GM23248 (cell line): ENCODE results near the gene COL12A1. TPM values are rescaled to one million over a fixed set of nuclear protein-coding genes. Genes with fewer than 3 reads are reported as not detected.

Experiments used
- DNase-seq: peaks from one replicate; pipeline ENCODE4 v3.0.0-alpha.2; 2015
- H2AFZ ChIP-seq: fragments of 200-600 bp; sonication (generic); 2 replicates; pipeline ENCODE4 v1.6.1; 2016; ENCODE audit warnings: antibody characterized with exemption
- H3F3A ChIP-seq: fragments of 200-600 bp; sonication (generic); 2 replicates; pipeline ENCODE4 v1.6.1; 2016; ENCODE audit warnings: mild to moderate bottlenecking, antibody characterized with exemption, mixed run types; ENCODE audit not compliant: insufficient read depth
- H3K27ac ChIP-seq: fragments of 200-600 bp; sonication (generic); 2 replicates; pipeline ENCODE4 v1.5.1; 2016; ENCODE audit warnings: mild to moderate bottlenecking
- H3K27me3 ChIP-seq: fragments of 200-600 bp; sonication (generic); replicated peaks from 2 replicates; pipeline ENCODE4 v1.6.1; 2016; ENCODE audit warnings: mild to moderate bottlenecking; ENCODE audit not compliant: insufficient read depth
- H3K36me3 ChIP-seq: fragments of 200-600 bp; sonication (generic); 2 replicates; pipeline ENCODE4 v1.6.1; 2016; ENCODE audit warnings: low read depth, mild to moderate bottlenecking
- H3K4me1 ChIP-seq: fragments of 200-600 bp; sonication (generic); 2 replicates; pipeline ENCODE4 v1.6.1; 2016; ENCODE audit warnings: mild to moderate bottlenecking; ENCODE audit not compliant: insufficient read depth
- H3K4me2 ChIP-seq: fragments of 200-600 bp; sonication (generic); one replicate; pipeline ENCODE4 v1.6.1; 2016; ENCODE audit warnings: mild to moderate bottlenecking; ENCODE audit not compliant: unreplicated experiment
- H3K4me3 ChIP-seq: fragments of 200-600 bp; sonication (generic); 2 replicates; pipeline ENCODE4 v1.5.1; 2016; ENCODE audit warnings: mild to moderate bottlenecking
- H3K79me2 ChIP-seq: fragments of 200-600 bp; sonication (generic); 2 replicates; pipeline ENCODE4 v1.6.1; 2016; ENCODE audit warnings: mild to moderate bottlenecking; ENCODE audit not compliant: insufficient read depth
- H3K9ac ChIP-seq: fragments of 200-600 bp; sonication (generic); 2 replicates; pipeline ENCODE4 v1.6.1; 2016; ENCODE audit warnings: mild to moderate bottlenecking
- H3K9me2 ChIP-seq: fragments of 200-600 bp; sonication (generic); 2 replicates; pipeline ENCODE4 v1.6.1; 2016; ENCODE audit warnings: mixed run types, mild to moderate bottlenecking, moderate library complexity; ENCODE audit not compliant: insufficient read depth
- H3K9me3 ChIP-seq: fragments of 200-600 bp; sonication (generic); one replicate; pipeline ENCODE4 v1.6.1; 2017; ENCODE audit warnings: low read depth
- H4K20me1 ChIP-seq: fragments of 200-600 bp; sonication (generic); 2 replicates; pipeline ENCODE4 v1.6.0; 2016; ENCODE audit not compliant: insufficient read depth
- EZH2 ChIP-seq: fragments of 200-600 bp; sonication (generic); IDR thresholded peaks from 2 replicates; pipeline ENCODE4 v1.6.1; 2018; ENCODE audit warnings: antibody characterized with exemption, mild to moderate bottlenecking; ENCODE audit not compliant: insufficient read depth, poor library complexity, severe bottlenecking
- EZH2phosphoT487 ChIP-seq: fragments of 200-600 bp; sonication (generic); IDR thresholded peaks from 2 replicates; pipeline ENCODE4 v1.6.1; 2018; ENCODE audit warnings: antibody characterized with exemption, moderate library complexity, mild to moderate bottlenecking, low read depth; ENCODE audit not compliant: insufficient read depth
- WGBS, 2 experiments: methylation state at CpG; one replicate each; pipeline ENCODE4 v1.1.6; 2015 to 2017; ENCODE audit warnings: low lambda C conversion rate in 2 of 2, low coverage in 1 of 2; ENCODE audit errors: missing lambda C conversion rate in 2 of 2; 5-methylcytosine and 5-hydroxymethylcytosine counted together
- in situ Hi-C: fragments of 300-500 bp; cut with MboI; formaldehyde crosslinking; loops from 2 replicates; pipeline ENCODE4 v1.15.0; 2020
- polyA plus RNA-seq: library from polyadenylated mRNA; unstranded; fragments of >200 nt; fragmentation: Nextera tagmentation; extraction: Ambion mirVana; gene quantifications from 2 replicates; pipeline ENCODE4 v1.2.1, GENCODE V29; 2016
- total RNA-seq: library from RNA; depleted of rRNA; stranded (reverse); fragments of >200 nt; shearing (Covaris generic); gene quantifications from 2 replicates; pipeline ENCODE4 v1.2.3, GENCODE V29; 2014

Gene COL12A1
- total and polyA plus RNA-seq, 2 experiments from 2014 or later, result 253 to 1,033 TPM

GRCh38 chr6:75223428-75223827 lies 17.6 kb upstream of the COL12A1 start:
- DNase-seq, result peak; percentile 43
- no peaks in the 10 kb centered on the region for H3K9me2 ChIP-seq
- H3K36me3 ChIP-seq, result no peaks in the 10 kb centered on the region
- peak overlapping the region; percentile 16; the same call in 1 of the 2 replicates for H3K9ac ChIP-seq
- 2 to 4% methylated on average over 2 of the region's 2 CpGs for WGBS, 2 experiments
- H3K4me3 ChIP-seq, result no peak overlapping the region
- H3K4me2 ChIP-seq, result peak overlapping the region; percentile 25
- no peaks in the 10 kb centered on the region for H3K9me3 ChIP-seq
- no peaks in the 10 kb centered on the region for H3K27me3 ChIP-seq
- H3K27ac ChIP-seq, result no peak overlapping the region
- peaks cover 12% of the 10 kb centered on the region; the same call in 1 of the 2 replicates for H3F3A ChIP-seq
- peak overlapping the region; percentile 35 for H2AFZ ChIP-seq
- peaks cover 30% of the 10 kb centered on the region for H3K4me1 ChIP-seq
- no peaks in the 10 kb centered on the region for H3K79me2 ChIP-seq
- no peaks in the 10 kb centered on the region for H4K20me1 ChIP-seq
- TF ChIP-seq EZH2, result no peak
- no peak for TF ChIP-seq EZH2phosphoT487
- in situ Hi-C loops, result loop anchor here (25.0 kb wide), 3 partner anchors 811 to 1486 kb away; no protein-coding TSS in a partner anchor

- no peak for TF ChIP-seq EZH2
- TF ChIP-seq EZH2phosphoT487, result no peak
- in situ Hi-C loops, result loop anchor here (25.0 kb wide), 3 partner anchors 810 to 1485 kb away; no protein-coding TSS in a partner anchor
- H3K36me3 ChIP-seq, result no peaks in the 10 kb centered on the region
Measured at GRCh38 chr6:75222261-75222660, 16.4 kb upstream of the COL12A1 start.

GRCh38 chr6:75221116-75221515 lies 15.3 kb upstream of the COL12A1 start:
- peaks cover 26% of the 10 kb centered on the region for H3F3A ChIP-seq
- no peaks in the 10 kb centered on the region for H3K79me2 ChIP-seq
- 81 to 86% methylated on average over 4 of the region's 4 CpGs for WGBS, 2 experiments
- H4K20me1 ChIP-seq, result no peaks in the 10 kb centered on the region
- TF ChIP-seq EZH2 (no peak), EZH2phosphoT487 (no peak)
- no peak overlapping the region for H2AFZ ChIP-seq
- H3K4me3 ChIP-seq, result no peak overlapping the region
- no peak overlapping the region for H3K4me2 ChIP-seq
- H3K27me3 ChIP-seq, result no peaks in the 10 kb centered on the region
- DNase-seq, result no peak
- no peaks in the 10 kb centered on the region for H3K9me3 ChIP-seq
- no peak overlapping the region for H3K27ac ChIP-seq
- no peaks in the 10 kb centered on the region for H3K9me2 ChIP-seq
- H3K4me1 ChIP-seq, result peaks cover 46% of the 10 kb centered on the region
- no peaks in the 10 kb centered on the region for H3K36me3 ChIP-seq
- no peak overlapping the region for H3K9ac ChIP-seq
- in situ Hi-C loops, result loop anchor here (25.0 kb wide), 3 partner anchors 809 to 1484 kb away; no protein-coding TSS in a partner anchor

More at GRCh38 chr6:75222261-75222660, 16.4 kb upstream of the COL12A1 start:
- Histone ChIP-seq H3K4me2 (no peak overlapping the region), H4K20me1 (no peaks in the 10 kb centered on the region), H3K27ac (no peak overlapping the region), H3K27me3 (no peaks in the 10 kb centered on the region), H3K4me1 (peaks cover 39% of the 10 kb centered on the region), H3K79me2 (no peaks in the 10 kb centered on the region), H3K4me3 (no peak overlapping the region), H3K9ac (no peak overlapping the region), H3K9me3 (no peaks in the 10 kb centered on the region), H3K9me2 (no peaks in the 10 kb centered on the region), H2AFZ (peak overlapping the region; percentile 35; the same call in 1 of the 2 replicates), H3F3A (peaks cover 17% of the 10 kb centered on the region)
- DNase-seq, result no peak

GRCh38 chr6:75220357-75220756 lies 14.5 kb upstream of the COL12A1 start:
- in situ Hi-C loops, result loop anchor here (25.0 kb wide), 3 partner anchors 808 to 1483 kb away; no protein-coding TSS in a partner anchor
- peak; percentile 75 for DNase-seq

More at GRCh38 chr6:75220357-75220756, 14.5 kb upstream of the COL12A1 start:
- no peaks in the 10 kb centered on the region for H3K9me3 ChIP-seq
- H3F3A ChIP-seq, result peaks cover 26% of the 10 kb centered on the region
- 18 to 19% methylated on average over 1 of the region's 1 CpG for WGBS, 2 experiments
- H3K4me1 ChIP-seq, result peaks cover 46% of the 10 kb centered on the region
- H3K36me3 ChIP-seq, result no peaks in the 10 kb centered on the region
- TF ChIP-seq EZH2phosphoT487, result no peak
- TF ChIP-seq EZH2, result no peak
- H3K27ac ChIP-seq, result no peak overlapping the region
- 0 out of 2 replicates have a peak overlapping the region, but pooled peaks have one; percentile 25 for H2AFZ ChIP-seq
- H3K9ac ChIP-seq, result no peak overlapping the region
- no peaks in the 10 kb centered on the region for H3K79me2 ChIP-seq
- no peaks in the 10 kb centered on the region for H3K27me3 ChIP-seq
- no peaks in the 10 kb centered on the region for H4K20me1 ChIP-seq
- no peaks in the 10 kb centered on the region for H3K9me2 ChIP-seq
- no peak overlapping the region for H3K4me3 ChIP-seq
- no peak overlapping the region for H3K4me2 ChIP-seq
